ENCODE measurements around the gene DCX. TPM values are rescaled to one million over a fixed set of nuclear protein-coding genes. Genes with fewer than 3 reads are reported as not detected.

Gene DCX
- total and polyA plus RNA-seq, 4 donors = 0.01 to 1.6 TPM; not detected in 2

DNA sequence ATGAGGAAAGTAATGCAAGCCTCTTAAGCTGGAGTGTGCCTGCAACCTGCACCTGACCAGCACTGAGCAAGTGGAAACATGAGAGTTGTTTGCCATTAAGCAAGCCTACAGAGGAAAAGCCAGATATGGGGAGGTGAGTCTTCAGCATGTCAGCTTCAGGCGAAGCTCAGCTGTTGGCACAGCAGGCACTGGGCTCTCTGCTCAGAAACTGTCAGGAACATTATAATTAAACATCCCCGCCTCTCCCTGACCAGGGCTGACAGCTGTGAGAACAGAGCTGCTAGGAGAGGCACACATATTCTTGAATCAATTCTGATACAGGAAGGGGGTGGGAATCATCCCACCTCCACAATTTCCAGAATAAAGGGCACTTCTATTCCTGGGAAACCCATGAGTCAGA, 19.0 kb upstream of the DCX start:
- ATAC-seq (ENCODE audit: insufficient read depth, low FRiP score) = no peak
- peaks cover 0 to 26% (median 9%) of the 10 kb centered on the region in 3 donors for H3K27me3 ChIP-seq (ENCODE audit: control insufficient read depth in 3 of 3, insufficient read depth in 3 of 3, low read length in 2 of 3)
- WGBS, 2 donors = 63 to 93% methylated on average over 2 of the region's 2 CpGs
- no peak overlapping the region for H3K27ac ChIP-seq (ENCODE audit: low read depth in 1 of 2, low read length in 1 of 2)
- H3K9me3 ChIP-seq (ENCODE audit: control insufficient read depth in 4 of 4, insufficient read depth in 3 of 4, low read length in 3 of 4) = no peaks in the 10 kb centered on the region
- H3K36me3 ChIP-seq (ENCODE audit: control insufficient read depth in 4 of 4, insufficient read depth in 4 of 4, low read length in 4 of 4) = no peaks in the 10 kb centered on the region
- DNase-seq = no peak
- no peak overlapping the region for H3K4me3 ChIP-seq
- TF ChIP-seq, protein P1, sequence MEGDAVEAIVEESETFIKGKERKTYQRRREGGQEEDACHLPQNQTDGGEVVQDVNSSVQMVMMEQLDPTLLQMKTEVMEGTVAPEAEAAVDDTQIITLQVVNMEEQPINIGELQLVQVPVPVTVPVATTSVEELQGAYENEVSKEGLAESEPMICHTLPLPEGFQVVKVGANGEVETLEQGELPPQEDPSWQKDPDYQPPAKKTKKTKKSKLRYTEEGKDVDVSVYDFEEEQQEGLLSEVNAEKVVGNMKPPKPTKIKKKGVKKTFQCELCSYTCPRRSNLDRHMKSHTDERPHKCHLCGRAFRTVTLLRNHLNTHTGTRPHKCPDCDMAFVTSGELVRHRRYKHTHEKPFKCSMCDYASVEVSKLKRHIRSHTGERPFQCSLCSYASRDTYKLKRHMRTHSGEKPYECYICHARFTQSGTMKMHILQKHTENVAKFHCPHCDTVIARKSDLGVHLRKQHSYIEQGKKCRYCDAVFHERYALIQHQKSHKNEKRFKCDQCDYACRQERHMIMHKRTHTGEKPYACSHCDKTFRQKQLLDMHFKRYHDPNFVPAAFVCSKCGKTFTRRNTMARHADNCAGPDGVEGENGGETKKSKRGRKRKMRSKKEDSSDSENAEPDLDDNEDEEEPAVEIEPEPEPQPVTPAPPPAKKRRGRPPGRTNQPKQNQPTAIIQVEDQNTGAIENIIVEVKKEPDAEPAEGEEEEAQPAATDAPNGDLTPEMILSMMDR (IDR thresholded peaks at IDR 0.05; ENCODE audit: control extremely low read depth, extremely low read depth) = no peak
- H3K9ac ChIP-seq (ENCODE audit: insufficient read depth in 1 of 2, low read length in 2 of 2) = no peak overlapping the region
- no peaks in the 10 kb centered on the region for H3K4me1 ChIP-seq (ENCODE audit: control insufficient read depth in 5 of 5, insufficient read depth in 5 of 5, low read length in 5 of 5)

DNA sequence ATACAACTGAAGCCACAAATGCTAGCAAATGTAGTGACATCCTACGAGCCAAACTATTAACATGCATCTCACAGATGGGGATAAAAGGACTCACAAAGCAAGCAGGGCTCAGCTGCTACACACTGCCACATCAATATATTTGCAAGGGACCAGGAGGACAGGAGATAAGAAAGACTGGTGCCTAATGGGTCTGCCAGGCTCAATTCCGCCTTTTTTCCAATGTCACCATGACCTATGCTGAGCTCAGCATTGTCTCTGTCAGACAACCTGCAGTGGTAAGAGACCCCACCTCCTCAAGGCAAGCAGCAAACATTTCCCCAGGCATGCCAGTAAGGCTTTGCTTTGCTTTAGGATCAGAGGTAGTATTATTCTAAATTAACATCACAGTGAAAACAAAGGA, 435 bp downstream of the DCX start:
- Histone ChIP-seq H3K27me3 (ENCODE audit: control insufficient read depth in 3 of 3, insufficient read depth in 3 of 3, low read length in 2 of 3) (peaks cover 5 to 47% (median 15%) of the 10 kb centered on the region in 3 donors), H3K9me3 (ENCODE audit: control insufficient read depth in 4 of 4, insufficient read depth in 3 of 4, low read length in 3 of 4) (peaks cover 0 to 4% (median 0%) of the 10 kb centered on the region in 4 donors), H3K9ac (ENCODE audit: insufficient read depth in 1 of 2, low read length in 2 of 2) (no peak overlapping the region), H3K4me3 (no peak overlapping the region), H3K4me1 (ENCODE audit: control insufficient read depth in 5 of 5, insufficient read depth in 5 of 5, low read length in 5 of 5) (no peaks in the 10 kb centered on the region), H3K36me3 (ENCODE audit: control insufficient read depth in 4 of 4, insufficient read depth in 4 of 4, low read length in 4 of 4) (no peaks in the 10 kb centered on the region), H3K27ac (ENCODE audit: low read depth in 1 of 2, low read length in 1 of 2) (no peak overlapping the region)
- ATAC-seq (ENCODE audit: insufficient read depth, low FRiP score) (no peak), DNase-seq (no peak)
- WGBS, 2 donors = 26 to 35% methylated on average over 2 of the region's 2 CpGs
- TF ChIP-seq, protein P1 (IDR thresholded peaks at IDR 0.05; ENCODE audit: control extremely low read depth, extremely low read depth) = no peak

- 14 to 33% methylated on average over 2 of the region's 2 CpGs for WGBS, 2 donors
- Histone ChIP-seq H3K4me1 (ENCODE audit: control insufficient read depth in 5 of 5, insufficient read depth in 5 of 5, low read length in 5 of 5) (no peaks in the 10 kb centered on the region), H3K9me3 (ENCODE audit: control insufficient read depth in 4 of 4, insufficient read depth in 3 of 4, low read length in 3 of 4) (peaks cover 0 to 4% (median 0%) of the 10 kb centered on the region in 4 donors), H3K36me3 (ENCODE audit: control insufficient read depth in 4 of 4, insufficient read depth in 4 of 4, low read length in 4 of 4) (no peaks in the 10 kb centered on the region), H3K9ac (ENCODE audit: insufficient read depth in 1 of 2, low read length in 2 of 2) (no peak overlapping the region), H3K27me3 (ENCODE audit: control insufficient read depth in 3 of 3, insufficient read depth in 3 of 3, low read length in 2 of 3) (peaks cover 5 to 51% (median 15%) of the 10 kb centered on the region in 3 donors), H3K4me3 (no peak overlapping the region), H3K27ac (ENCODE audit: low read depth in 1 of 2, low read length in 1 of 2) (no peak overlapping the region)
- no peak for DNase-seq
- TF ChIP-seq, protein P1 (IDR thresholded peaks at IDR 0.05; ENCODE audit: control extremely low read depth, extremely low read depth) = no peak
- ATAC-seq (ENCODE audit: insufficient read depth, low FRiP score) = no peak
Measured at GRCh38 chrX:111410590-111411078, 1.4 kb downstream of the DCX start.

GRCh38 chrX:111409326-111409725, 2.7 kb downstream of the DCX start:
- H3K4me1 ChIP-seq (ENCODE audit: control insufficient read depth in 5 of 5, insufficient read depth in 5 of 5, low read length in 5 of 5) = no peaks in the 10 kb centered on the region
- no peak for DNase-seq
- TF ChIP-seq, protein P1 (IDR thresholded peaks at IDR 0.05; ENCODE audit: control extremely low read depth, extremely low read depth) = no peak
- H3K27me3 ChIP-seq (ENCODE audit: control insufficient read depth in 3 of 3, insufficient read depth in 3 of 3, low read length in 2 of 3) = peaks cover 5 to 52% (median 18%) of the 10 kb centered on the region in 3 donors
- H3K4me3 ChIP-seq = no peak overlapping the region
- no peak for ATAC-seq (ENCODE audit: insufficient read depth, low FRiP score)
- H3K27ac ChIP-seq (ENCODE audit: low read depth in 1 of 2, low read length in 1 of 2) = no peak overlapping the region
- H3K36me3 ChIP-seq (ENCODE audit: control insufficient read depth in 4 of 4, insufficient read depth in 4 of 4, low read length in 4 of 4) = no peaks in the 10 kb centered on the region
- peaks cover 0 to 7% (median 0%) of the 10 kb centered on the region in 4 donors for H3K9me3 ChIP-seq (ENCODE audit: control insufficient read depth in 4 of 4, insufficient read depth in 3 of 4, low read length in 3 of 4)
- 77 to 84% methylated on average over 3 of the region's 3 CpGs for WGBS, 2 donors
- H3K9ac ChIP-seq (ENCODE audit: insufficient read depth in 1 of 2, low read length in 2 of 2) = no peak overlapping the region

Measured in lung (tissue), 12 donors.